Uterus (tissue), 4 donors: ENCODE data around the gene NOL12. TPM values are rescaled to one million over a fixed set of nuclear protein-coding genes. Genes with fewer than 3 reads are reported as not detected.

Experiments
- DNase-seq, 2 donors: peaks; one replicate each; pipeline ENCODE4 v3.0.0-alpha.2; 2019 to 2020
- H3K27ac ChIP-seq, 2 donors: fragments of 200-600 bp; sonication (generic); 1 replicate in 1 of 2; 2 replicates in 1 of 2; pipeline ENCODE4 v1.5.1; 2016 to 2018
- H3K27me3 ChIP-seq, 2 donors: fragments of 200-600 bp; sonication (generic); one replicate each; pipeline ENCODE4 v1.5.1; 2018 to 2019; ENCODE audit warnings: control low read depth in 1 of 2
- H3K36me3 ChIP-seq, 2 donors: fragments of 200-600 bp; sonication (generic); one replicate each; pipeline ENCODE4 v1.5.1; 2019; ENCODE audit warnings: control low read depth in 1 of 2
- H3K4me1 ChIP-seq, 2 donors: fragments of 200-600 bp; sonication (generic); one replicate each; pipeline ENCODE4 v1.5.1; 2018 to 2019; ENCODE audit warnings: control low read depth in 1 of 2
- H3K4me3 ChIP-seq, 2 donors: fragments of 200-600 bp; sonication (generic); 1 replicate in 1 of 2; 2 replicates in 1 of 2; pipeline ENCODE4 v1.5.1; 2018 to 2019; ENCODE audit warnings: mild to moderate bottlenecking in 1 of 2
- H3K9me3 ChIP-seq, 2 donors: fragments of 200-600 bp; sonication (generic); one replicate each; pipeline ENCODE4 v1.5.1; 2019; ENCODE audit warnings: control low read depth in 1 of 2
- POLR2A ChIP-seq, 2 donors: fragments of 450-650 bp; IDR thresholded peaks; one replicate each; pipeline ENCODE4 v1.6.1; 2016; ENCODE audit warnings: antibody characterized with exemption in 2 of 2, mild to moderate bottlenecking in 1 of 2, moderate library complexity in 1 of 2
- intact Hi-C: fragments of 100-400 bp; cut with DNase I; formaldehyde crosslinking; loops from one replicate; pipeline ENCODE4 v1.15.1; 2023; ENCODE audit warnings: low total_unique reads
- total RNA-seq, 4 donors: library from RNA; depleted of rRNA in 3 of 4; stranded (reverse); fragments of >200 nt in 3 of 4; gene quantifications; one replicate each; pipeline versions ENCODE4 v1.1.0 to v1.2.4, GENCODE V29; 2014 to 2023
- TF ChIP-seq, protein P1 (sequence below), 4 experiments: fragments of 200-600 bp in 2 of 4; fragments of 450-650 bp in 2 of 4; sonication (generic) in 2 of 4; IDR thresholded peaks; one replicate each; pipeline ENCODE4 v1.5.1; 2016 to 2019; ENCODE audit warnings: antibody characterized with exemption in 4 of 4, mild to moderate bottlenecking in 2 of 4, moderate library complexity in 1 of 4
- donor health status: DM: yes; HTN: yes; CAD: no.

NOL12 gene
- total RNA-seq, 4 donors from 2014 or later, result 11.8 to 74.3 (median 20.9) TPM

DNA sequence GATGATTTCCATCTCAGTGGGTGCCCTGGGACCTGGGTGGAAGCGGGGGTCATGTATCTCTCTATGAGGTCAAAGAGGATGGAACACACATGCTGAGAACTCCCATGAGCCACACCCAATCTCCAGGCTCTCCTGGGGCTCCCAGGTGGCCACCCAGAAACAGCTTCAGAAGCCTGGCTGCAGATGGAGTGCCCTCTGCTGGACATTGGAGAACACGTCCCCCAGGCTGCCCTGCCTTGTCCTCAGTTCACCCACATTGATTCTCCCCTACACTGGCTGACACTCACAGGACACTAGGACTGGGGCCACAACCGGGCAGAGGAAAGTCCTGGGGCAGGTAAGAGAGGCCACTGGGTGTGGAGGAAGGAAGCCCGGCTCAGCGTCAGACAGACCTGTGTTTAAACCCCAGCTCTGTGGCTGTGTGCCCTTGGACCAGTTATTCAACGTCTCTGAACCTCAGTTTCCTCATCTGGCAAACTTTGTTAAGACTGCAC is 4.5 kb upstream of the NOL12 start:
- Histone ChIP-seq H3K9me3 (no peaks in the 10 kb centered on the region), H3K4me3 (no peak overlapping the region), H3K27me3 (no peaks in the 10 kb centered on the region), H3K27ac (peak overlapping the region; percentile 6 to 43), H3K36me3 (no peaks in the 10 kb centered on the region), H3K4me1 (peaks cover 3 to 16% of the 10 kb centered on the region in 2 donors)
- no peak for TF ChIP-seq POLR2A (IDR thresholded peaks at IDR 0.05)
- TF ChIP-seq, protein P1, sequence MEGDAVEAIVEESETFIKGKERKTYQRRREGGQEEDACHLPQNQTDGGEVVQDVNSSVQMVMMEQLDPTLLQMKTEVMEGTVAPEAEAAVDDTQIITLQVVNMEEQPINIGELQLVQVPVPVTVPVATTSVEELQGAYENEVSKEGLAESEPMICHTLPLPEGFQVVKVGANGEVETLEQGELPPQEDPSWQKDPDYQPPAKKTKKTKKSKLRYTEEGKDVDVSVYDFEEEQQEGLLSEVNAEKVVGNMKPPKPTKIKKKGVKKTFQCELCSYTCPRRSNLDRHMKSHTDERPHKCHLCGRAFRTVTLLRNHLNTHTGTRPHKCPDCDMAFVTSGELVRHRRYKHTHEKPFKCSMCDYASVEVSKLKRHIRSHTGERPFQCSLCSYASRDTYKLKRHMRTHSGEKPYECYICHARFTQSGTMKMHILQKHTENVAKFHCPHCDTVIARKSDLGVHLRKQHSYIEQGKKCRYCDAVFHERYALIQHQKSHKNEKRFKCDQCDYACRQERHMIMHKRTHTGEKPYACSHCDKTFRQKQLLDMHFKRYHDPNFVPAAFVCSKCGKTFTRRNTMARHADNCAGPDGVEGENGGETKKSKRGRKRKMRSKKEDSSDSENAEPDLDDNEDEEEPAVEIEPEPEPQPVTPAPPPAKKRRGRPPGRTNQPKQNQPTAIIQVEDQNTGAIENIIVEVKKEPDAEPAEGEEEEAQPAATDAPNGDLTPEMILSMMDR (IDR thresholded peaks at IDR 0.05), result peak; percentile 85 to 89 (median 88)
- DNase-seq, result peak; percentile 76 to 77
- intact Hi-C loops, result loop anchor here (5.0 kb wide), 1 partner anchor 39 kb away; no protein-coding TSS in a partner anchor

DNA sequence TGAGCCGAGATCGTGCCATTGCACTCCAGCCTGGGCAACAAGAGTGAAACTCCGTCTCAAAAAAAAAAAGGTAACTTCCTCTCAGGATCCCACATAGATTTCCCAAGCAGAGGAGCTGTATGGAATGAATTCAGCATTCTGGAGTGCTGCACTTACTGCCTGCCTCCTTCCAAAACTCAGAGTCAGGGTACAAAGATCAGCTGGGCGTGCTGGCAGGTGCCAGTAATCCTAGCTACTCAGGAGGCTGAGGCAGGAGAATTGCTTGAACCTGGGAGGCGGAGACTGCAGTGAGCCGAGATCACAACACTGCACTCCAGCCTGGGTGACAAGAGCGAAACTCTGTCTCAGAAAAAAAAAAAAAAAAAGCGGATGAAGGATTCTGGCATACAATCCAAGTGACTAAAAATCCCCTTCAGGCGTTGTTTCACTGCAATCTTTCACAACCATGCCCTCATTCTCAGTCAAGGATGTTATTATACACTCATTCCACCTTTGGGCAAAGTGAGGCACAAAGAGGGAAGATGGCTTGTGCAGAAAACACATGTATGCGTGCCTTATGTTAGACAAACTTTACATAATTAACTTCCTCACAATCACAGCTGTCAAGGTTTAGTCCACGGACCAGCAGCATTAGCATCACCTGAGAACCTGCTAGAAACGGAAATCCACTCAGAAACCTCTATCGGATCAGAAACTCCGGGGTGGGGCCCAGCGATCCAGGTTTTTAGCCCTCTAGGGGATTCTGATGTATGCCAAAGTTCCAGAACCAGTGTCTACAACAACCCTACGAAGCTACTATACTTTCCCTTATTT is 1.1 kb upstream of the NOL12 start:
- Histone ChIP-seq H3K27ac (no peak overlapping the region), H3K9me3 (no peaks in the 10 kb centered on the region), H3K36me3 (no peaks in the 10 kb centered on the region), H3K27me3 (no peaks in the 10 kb centered on the region), H3K4me1 (peaks cover 0 to 12% of the 10 kb centered on the region in 2 donors), H3K4me3 (no peak overlapping the region)
- no peak for TF ChIP-seq POLR2A (IDR thresholded peaks at IDR 0.05)
- TF ChIP-seq, protein P1 (IDR thresholded peaks at IDR 0.05), result no peak
- no peak for DNase-seq
- intact Hi-C loops, result loop anchor here (5.0 kb wide), 1 partner anchor 43 kb away; no protein-coding TSS in a partner anchor

DNA sequence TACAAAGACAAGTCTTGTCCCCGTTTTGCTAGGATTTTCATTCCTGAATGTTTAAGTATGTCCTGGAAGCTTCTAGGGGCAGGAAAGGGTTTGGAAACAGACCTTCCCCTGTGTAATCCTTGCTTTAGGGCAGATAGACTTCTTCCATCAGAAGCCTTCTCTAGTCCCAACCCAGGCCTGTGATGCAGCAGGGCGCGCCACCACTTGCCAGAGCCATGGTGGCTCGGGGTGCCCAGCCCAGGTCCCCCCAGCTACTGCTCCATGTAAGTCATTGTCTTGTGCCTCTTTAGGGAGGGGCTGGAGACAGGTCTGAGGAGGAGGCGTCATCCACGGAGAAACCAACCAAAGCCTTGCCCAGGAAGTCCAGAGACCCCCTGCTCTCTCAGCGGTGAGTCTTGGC is 4.3 kb downstream of the NOL12 start:
- no peak overlapping the region for H3K4me3 ChIP-seq
- intact Hi-C loops, result no loop called here
- no peaks in the 10 kb centered on the region for H3K9me3 ChIP-seq
- no peak for DNase-seq
- no peaks in the 10 kb centered on the region for H3K36me3 ChIP-seq
- no peaks in the 10 kb centered on the region for H3K27me3 ChIP-seq
- no peak overlapping the region for H3K27ac ChIP-seq
- peaks cover 0 to 6% of the 10 kb centered on the region in 2 donors for H3K4me1 ChIP-seq
- TF ChIP-seq, protein P1 (IDR thresholded peaks at IDR 0.05), result no peak
- no peak for TF ChIP-seq POLR2A (IDR thresholded peaks at IDR 0.05)

DNA sequence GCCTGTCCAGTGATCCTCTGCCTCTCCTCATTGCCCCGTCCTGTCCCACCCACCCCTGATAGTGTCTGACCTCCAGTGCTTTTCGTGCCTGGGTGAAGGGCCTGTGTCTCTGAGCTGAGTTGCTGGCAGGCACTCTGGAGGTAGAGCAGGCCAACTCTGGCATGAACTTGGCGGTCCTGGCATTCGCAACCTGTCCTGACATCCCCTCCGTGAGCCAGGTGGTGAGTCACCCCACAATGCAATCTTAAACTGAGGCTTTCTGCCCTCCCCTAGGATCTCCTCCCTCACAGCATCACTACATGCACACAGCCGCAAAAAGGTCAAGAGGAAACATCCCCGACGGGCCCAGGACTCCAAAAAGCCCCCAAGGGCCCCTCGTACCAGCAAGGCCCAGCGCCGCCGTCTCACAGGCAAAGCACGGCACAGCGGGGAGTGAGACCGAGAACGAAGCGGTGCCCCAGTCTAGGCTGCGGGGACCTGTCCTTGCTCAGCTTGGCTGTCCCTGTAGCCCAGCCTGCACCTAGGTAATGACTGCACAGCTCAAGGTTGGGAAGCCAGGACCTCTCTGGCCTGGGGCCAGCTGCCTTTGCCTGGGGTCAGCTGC is 4.9 kb downstream of the NOL12 start:
- Histone ChIP-seq H3K36me3 (no peaks in the 10 kb centered on the region), H3K4me3 (no peak overlapping the region), H3K27ac (no peak overlapping the region), H3K27me3 (no peaks in the 10 kb centered on the region), H3K9me3 (no peaks in the 10 kb centered on the region), H3K4me1 (peaks cover 0 to 6% of the 10 kb centered on the region in 2 donors)
- intact Hi-C loops, result no loop called here
- TF ChIP-seq, protein P1 (IDR thresholded peaks at IDR 0.05), result no peak
- TF ChIP-seq POLR2A (IDR thresholded peaks at IDR 0.05), result no peak
- no peak for DNase-seq
